Endothelial cell of umbilical vein (primary cell): ENCODE measurements around the gene SCAPER. TPM values are rescaled to one million over a fixed set of nuclear protein-coding genes. Genes with fewer than 3 reads are reported as not detected.

ENCODE experiments used
- BruUV-seq: library from RNA; stranded (reverse); fragments of 400-500 nt; replicated peaks from 2 replicates; lab custom pipeline; 2021; lab: Mats Ljungman, UMichigan
- CTCF ChIA-PET: fragments of 300-600, 350-600 bp; sonication (Branson Sonifier 250); formaldehyde crosslinking; loops from one replicate; lab custom pipeline; 2021; ENCODE audit warnings: antibody characterized with exemption, inconsistent platforms; lab: Charles Lee
- POLR2A ChIA-PET: fragments of 300-600, 350-600 bp; sonication (Branson Sonifier 250); formaldehyde crosslinking; loops from one replicate; lab custom pipeline; 2021; ENCODE audit warnings: antibody characterized with exemption, inconsistent platforms; lab: Charles Lee
- DNase-seq: peaks from one replicate; pipeline ENCODE4 v3.0.0-alpha.2; 2011; ENCODE audit warnings: low read depth, low spot score
- FAIRE-seq: peaks from 2 replicates; lab custom pipeline; 2011; peaks lifted over from hg19 to GRCh38; lab: Jason Lieb, UNC
- H2AFZ ChIP-seq: 2 replicates; pipeline ENCODE4 v1.6.0; 2012; ENCODE audit warnings: low read depth, low read length, control low read depth, inconsistent platforms
- H3K27ac ChIP-seq: 2 replicates; pipeline ENCODE4 v1.5.1; 2011; ENCODE audit warnings: low read depth, mild to moderate bottlenecking, control low read depth, low read length, moderate library complexity; ENCODE audit not compliant: insufficient read depth
- H3K27me3 ChIP-seq, 2 experiments: 2 replicates each; pipeline versions ENCODE4 v1.6.0 to v1.6.1; 2011; ENCODE audit warnings: low read length in 2 of 2, mixed read lengths in 1 of 2; ENCODE audit not compliant: control insufficient read depth in 2 of 2, insufficient read depth in 2 of 2
- H3K36me3 ChIP-seq, 2 experiments: 2 replicates in 1 of 2; 3 replicates in 1 of 2; pipeline ENCODE4 v1.5.1; 2011; ENCODE audit warnings: low read length in 2 of 2, mild to moderate bottlenecking in 1 of 2, moderate library complexity in 1 of 2; ENCODE audit not compliant: control insufficient read depth in 2 of 2, insufficient read depth in 2 of 2; ENCODE audit errors: extremely low read depth in 1 of 2
- H3K4me1 ChIP-seq: 3 replicates; pipeline ENCODE4 v1.5.1; 2011; ENCODE audit warnings: mild to moderate bottlenecking, low read length; ENCODE audit not compliant: control insufficient read depth, insufficient read depth; ENCODE audit errors: extremely low read depth
- H3K4me2 ChIP-seq: 2 replicates; pipeline ENCODE4 v1.6.1; 2011; ENCODE audit warnings: low read length, control low read depth, mixed read lengths; ENCODE audit not compliant: insufficient read depth
- H3K4me3 ChIP-seq, 3 experiments: fragments of 200-600 bp in 1 of 3; sonication (generic), shearing (Covaris generic) in 1 of 3; replicated peaks in 1 of 3; 2 replicates each; pipeline ENCODE4 v1.5.1; 2011 to 2016; ENCODE audit warnings: control low read depth in 3 of 3, low read length in 3 of 3, mild to moderate bottlenecking in 2 of 3, inconsistent platforms in 1 of 3, low read depth in 1 of 3, moderate library complexity in 1 of 3; ENCODE audit not compliant: insufficient read depth in 1 of 3
- H3K79me2 ChIP-seq: 2 replicates; pipeline ENCODE4 v1.6.0; 2012; ENCODE audit warnings: low read length, inconsistent platforms; ENCODE audit not compliant: control insufficient read depth, insufficient read depth
- H3K9ac ChIP-seq: replicated peaks from 2 replicates; pipeline ENCODE3; 2011; ENCODE audit warnings: low read length, control low read depth; ENCODE audit not compliant: insufficient read depth; ENCODE audit errors: extremely low read depth
- H3K9me1 ChIP-seq: replicated peaks from 3 replicates; pipeline ENCODE4 v1.6.0; 2011; ENCODE audit warnings: mild to moderate bottlenecking, low read length; ENCODE audit not compliant: control insufficient read depth, insufficient read depth; ENCODE audit errors: extremely low read depth
- H3K9me3 ChIP-seq: replicated peaks from 2 replicates; pipeline ENCODE4 v1.5.1; 2012; ENCODE audit warnings: low read length, inconsistent platforms; ENCODE audit not compliant: control insufficient read depth, insufficient read depth
- H4K20me1 ChIP-seq: replicated peaks from 2 replicates; pipeline ENCODE3; 2011; ENCODE audit warnings: mild to moderate bottlenecking, low read length; ENCODE audit not compliant: control insufficient read depth, insufficient read depth; ENCODE audit errors: extremely low read depth
- CTCF ChIP-seq, 2 donors: IDR thresholded peaks; 1 replicate in 1 of 2; 2 replicates in 1 of 2; pipeline ENCODE4 v1.5.1; 2011; ENCODE audit warnings: low read length in 2 of 2, mild to moderate bottlenecking in 2 of 2, moderate library complexity in 2 of 2, control low read depth in 1 of 2, inconsistent platforms in 1 of 2, low read depth in 1 of 2; ENCODE audit not compliant: insufficient read depth in 1 of 2; ENCODE audit errors: extremely low read depth in 1 of 2
- EZH2 ChIP-seq: IDR thresholded peaks from 2 replicates; pipeline ENCODE4 v1.6.1; 2012; ENCODE audit warnings: borderline replicate concordance, low read depth, mild to moderate bottlenecking, moderate library complexity, low read length, inconsistent platforms; ENCODE audit not compliant: severe bottlenecking
- FOS ChIP-seq: IDR thresholded peaks from 2 replicates; pipeline ENCODE4 v1.6.1; 2011; ENCODE audit warnings: mild to moderate bottlenecking, low read length, moderate library complexity, borderline replicate concordance; ENCODE audit not compliant: insufficient read depth
- GATA2 ChIP-seq: IDR thresholded peaks from 2 replicates; pipeline ENCODE4 v1.7.0; 2011; ENCODE audit warnings: low read depth, mild to moderate bottlenecking, moderate library complexity, mixed read lengths, low read length; ENCODE audit not compliant: insufficient read length, insufficient read depth
- JUN ChIP-seq: IDR thresholded peaks from 2 replicates; pipeline ENCODE4 v1.6.1; 2011; ENCODE audit warnings: borderline replicate concordance, low read depth; ENCODE audit not compliant: insufficient read length, insufficient read depth
- MAX ChIP-seq: IDR thresholded peaks from 2 replicates; pipeline ENCODE4 v1.6.1; 2011; ENCODE audit not compliant: insufficient read depth, insufficient read length
- MYC ChIP-seq: IDR thresholded peaks from one replicate; pipeline ENCODE4 v1.6.1; 2011; ENCODE audit warnings: mild to moderate bottlenecking, low read depth, low read length
- POLR2A ChIP-seq: IDR thresholded peaks from 2 replicates; pipeline ENCODE4 v1.6.1; 2012; ENCODE audit warnings: low read depth, mild to moderate bottlenecking, control low read depth, low read length
- POLR2AphosphoS5 ChIP-seq: IDR thresholded peaks from 2 replicates; pipeline ENCODE4 v1.6.1; 2012; ENCODE audit warnings: low read depth, mild to moderate bottlenecking, control low read depth, low read length, moderate library complexity; ENCODE audit not compliant: insufficient read depth
- dilution Hi-C: fragments of 300-500 bp; cut with MboI; formaldehyde crosslinking; loops from one replicate; pipeline ENCODE4 v1.15.0; 2019; ENCODE audit warnings: low sequenced_read_pairs; ENCODE audit not compliant: extremely low pct_ligation_motif_present
- intact Hi-C: fragments of 100-400 bp; cut with micrococcal nuclease; formaldehyde crosslinking; loops from one replicate; pipeline ENCODE4 v1.10.0; 2022
- polyA plus RNA-seq, 4 experiments: library from polyadenylated mRNA; depleted of rRNA in 3 of 4; stranded (reverse) in 3 of 4; unstranded in 1 of 4; fragments of >200 nt; gene quantifications; 2 replicates each; pipeline versions ENCODE4 v1.2.1 to v1.2.3, GENCODE V29; 2011 to 2012; ENCODE audit warnings: missing spikeins in 1 of 4
- total RNA-seq: library from RNA; stranded (reverse); gene quantifications from 2 replicates; pipeline ENCODE4 v1.2.3, GENCODE V29; 2021

The SCAPER gene
- total and polyA plus RNA-seq, 2 donors (not counting 3 experiments of a cell fraction or from before 2014, with no cell fraction given), result 2.7 to 12.7 TPM

- peaks cover 60% of the 10 kb centered on the region for H3K79me2 ChIP-seq
- ChIA-PET CTCF (interaction anchor here (1.3 to 1.5 kb wide), 2 partner anchors 10 to 31 kb away, joined by 3 to 4 read pairs; no protein-coding TSS in a partner anchor), POLR2A (no interaction called here)
- H3K4me2 ChIP-seq, result no peak overlapping the region
- no peaks in the 10 kb centered on the region for H3K4me1 ChIP-seq
- TF ChIP-seq MAX (no peak), CTCF (IDR thresholded peaks at IDR 0.05; ENCODE audit: extremely low read depth in 1 of 2, insufficient read depth in 1 of 2, low read depth in 1 of 2, low read length in 2 of 2) (no peak), FOS (no peak), JUN (no peak), POLR2A (no peak), EZH2 (no peak), POLR2AphosphoS5 (no peak), MYC (no peak), GATA2 (no peak)
- H3K9ac ChIP-seq, result no peak overlapping the region
- no peak overlapping the region for H3K27ac ChIP-seq
- BruUV-seq, result no TSS peak
- intact Hi-C loops (no loop called here), dilution Hi-C loops (no loop called here)
- H3K27me3 ChIP-seq, result no peaks in the 10 kb centered on the region
- no peaks in the 10 kb centered on the region for H3K36me3 ChIP-seq
- H2AFZ ChIP-seq, result no peak overlapping the region
- no peak for DNase-seq
- H3K9me1 ChIP-seq, result no peaks in the 10 kb centered on the region
- peaks cover 9% of the 10 kb centered on the region for H4K20me1 ChIP-seq
- no peak for FAIRE-seq
- H3K9me3 ChIP-seq, result no peaks in the 10 kb centered on the region
- no peak overlapping the region for H3K4me3 ChIP-seq
Observed at GRCh38 chr15:76299786-76300185, 605.4 kb downstream of the SCAPER start.
